PC-3 (cell line): Measurements from ENCODE around the gene STX2. TPM values are rescaled to one million over a fixed set of nuclear protein-coding genes. Genes with fewer than 3 reads are reported as not detected.
A peak's percentile ranks its signal among the peaks of the same experiment; 100 is the strongest.

Source experiments
- ATAC-seq: fragments of 200-7000 bp; cut with Tn5 transposase; 2 replicates; pipeline ENCODE4 v1.9.1; 2020; ENCODE audit warnings: mild to moderate bottlenecking, moderate library complexity
- BruUV-seq: library from RNA; stranded (reverse); fragments of 400-500 nt; replicated peaks from 2 replicates; lab custom pipeline; 2021; lab: Mats Ljungman, UMichigan
- CTCF ChIA-PET: fragments of 300-600 bp; sonication (Branson Sonifier 250); formaldehyde crosslinking; loops from one replicate; lab custom pipeline; 2022; ENCODE audit warnings: antibody characterized with exemption; lab: Charles Lee
- POLR2A ChIA-PET: fragments of 300-600 bp; sonication (Branson Sonifier 250); formaldehyde crosslinking; loops from one replicate; lab custom pipeline; 2022; ENCODE audit warnings: antibody characterized with exemption; ENCODE audit not compliant: unreplicated experiment; lab: Charles Lee
- DNase-seq: peaks from one replicate; pipeline ENCODE4 v3.0.0-alpha.2; 2015
- H2AFZ ChIP-seq: fragments of 300-600 bp; sonication (generic); 2 replicates; pipeline ENCODE4 v1.6.0; 2016; ENCODE audit warnings: antibody characterized with exemption, low read length
- H3F3A ChIP-seq: fragments of 300-600 bp; sonication (generic); one replicate; pipeline ENCODE4 v1.6.0; 2017; ENCODE audit warnings: antibody characterized with exemption, low read length, control low read depth, mild to moderate bottlenecking; ENCODE audit not compliant: unreplicated experiment
- H3K27ac ChIP-seq: fragments of 300-600 bp; sonication (generic); 2 replicates; pipeline ENCODE4 v1.5.1; 2016; ENCODE audit warnings: mild to moderate bottlenecking, low read length
- H3K27me3 ChIP-seq: fragments of 300-600 bp; sonication (generic); 2 replicates; pipeline ENCODE4 v1.6.1; 2016; ENCODE audit warnings: low read length, mixed read lengths
- H3K36me3 ChIP-seq: fragments of 300-600 bp; sonication (generic); 2 replicates; pipeline ENCODE4 v1.6.1; 2016; ENCODE audit warnings: low read depth, mixed run types, low read length, mixed read lengths
- H3K4me1 ChIP-seq: fragments of 300-600 bp; sonication (generic); 2 replicates; pipeline ENCODE4 v1.5.1; 2016; ENCODE audit warnings: low read length; ENCODE audit not compliant: insufficient read depth
- H3K4me2 ChIP-seq: fragments of 300-600 bp; sonication (generic); 2 replicates; pipeline ENCODE4 v1.6.0; 2016; ENCODE audit warnings: low read length
- H3K4me3 ChIP-seq: fragments of 300-600 bp; sonication (generic); 2 replicates; pipeline ENCODE4 v1.5.1; 2016; ENCODE audit warnings: mild to moderate bottlenecking, low read length, mixed read lengths
- H3K79me2 ChIP-seq: fragments of 300-600 bp; sonication (generic); 2 replicates; pipeline ENCODE4 v1.6.1; 2017; ENCODE audit warnings: low read length, mixed read lengths
- H3K9ac ChIP-seq: fragments of 300-600 bp; sonication (generic); 2 replicates; pipeline ENCODE4 v1.6.0; 2016; ENCODE audit warnings: mild to moderate bottlenecking, low read length
- H3K9me2 ChIP-seq: fragments of 300-600 bp; sonication (generic); replicated peaks from 2 replicates; pipeline ENCODE4 v1.6.1; 2016; ENCODE audit warnings: mixed run types, low read length, mixed read lengths
- H3K9me3 ChIP-seq: fragments of 300-600 bp; sonication (generic); 2 replicates; pipeline ENCODE4 v1.6.1; 2016; ENCODE audit warnings: low read length, mixed read lengths
- H4K20me1 ChIP-seq: fragments of 300-600 bp; sonication (generic); 2 replicates; pipeline ENCODE4 v1.6.1; 2016; ENCODE audit warnings: low read length, mixed read lengths
- EZH2 ChIP-seq: fragments of 300-600 bp; sonication (generic); IDR thresholded peaks from one replicate; pipeline ENCODE4 v1.6.1; 2017; ENCODE audit warnings: antibody characterized with exemption, mild to moderate bottlenecking, low read length; ENCODE audit not compliant: unreplicated experiment
- EZH2phosphoT487 ChIP-seq: fragments of 300-600 bp; sonication (generic); IDR thresholded peaks from 2 replicates; pipeline ENCODE4 v1.6.1; 2018; ENCODE audit warnings: mild to moderate bottlenecking, antibody characterized with exemption, low read length, borderline replicate concordance
- intact Hi-C: fragments of 100-400 bp; cut with micrococcal nuclease; formaldehyde crosslinking; loops from 2 replicates; pipeline ENCODE4 v1.9.0; 2023
- total RNA-seq: library from RNA; depleted of rRNA; stranded (reverse); fragments of >200 nt; gene quantifications from 2 replicates; pipeline ENCODE4 v1.2.3, GENCODE V29; 2014
- TF ChIP-seq, protein P1 (sequence below): fragments of 300-600 bp; sonication (generic); conservative IDR thresholded peaks from 2 replicates; pipeline ENCODE4 v1.5.1; 2017; ENCODE audit warnings: antibody characterized with exemption, low read depth, mild to moderate bottlenecking, low read length

The STX2 gene
- total RNA-seq, 1 experiment from 2014 or later: 18.2 TPM

DNA sequence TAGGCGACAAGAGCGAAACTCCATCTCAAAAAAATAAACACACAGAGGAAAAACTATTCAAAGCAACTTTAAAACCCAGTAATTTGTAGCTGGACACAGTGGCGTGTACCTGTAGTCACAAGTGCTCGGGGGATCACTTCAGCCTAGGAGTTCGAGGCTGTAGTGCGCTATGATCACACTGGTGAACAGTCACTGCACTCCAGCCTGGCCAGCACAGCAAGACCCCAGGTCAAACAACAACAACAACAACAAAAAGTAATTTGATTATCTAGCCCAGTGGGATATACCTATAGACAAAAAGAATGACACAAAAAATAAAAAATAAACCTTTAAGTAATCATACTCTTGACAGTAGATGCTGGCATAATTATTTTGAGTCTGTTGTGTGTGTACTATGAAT, 29.3 kb downstream of the STX2 start:
- Histone ChIP-seq H2AFZ (no peak overlapping the region), H3K9ac (no peak overlapping the region), H3F3A (no peaks in the 10 kb centered on the region), H3K4me2 (no peak overlapping the region), H4K20me1 (no peaks in the 10 kb centered on the region), H3K36me3 (peaks cover 7% of the 10 kb centered on the region; the same call in 1 of the 2 replicates), H3K79me2 (no peaks in the 10 kb centered on the region), H3K9me2 (no peaks in the 10 kb centered on the region), H3K4me3 (no peak overlapping the region), H3K9me3 (no peaks in the 10 kb centered on the region), H3K4me1 (peaks cover 17% of the 10 kb centered on the region), H3K27me3 (no peaks in the 10 kb centered on the region), H3K27ac (no peak overlapping the region)
- intact Hi-C loops: no loop called here
- TF ChIP-seq, protein P1, sequence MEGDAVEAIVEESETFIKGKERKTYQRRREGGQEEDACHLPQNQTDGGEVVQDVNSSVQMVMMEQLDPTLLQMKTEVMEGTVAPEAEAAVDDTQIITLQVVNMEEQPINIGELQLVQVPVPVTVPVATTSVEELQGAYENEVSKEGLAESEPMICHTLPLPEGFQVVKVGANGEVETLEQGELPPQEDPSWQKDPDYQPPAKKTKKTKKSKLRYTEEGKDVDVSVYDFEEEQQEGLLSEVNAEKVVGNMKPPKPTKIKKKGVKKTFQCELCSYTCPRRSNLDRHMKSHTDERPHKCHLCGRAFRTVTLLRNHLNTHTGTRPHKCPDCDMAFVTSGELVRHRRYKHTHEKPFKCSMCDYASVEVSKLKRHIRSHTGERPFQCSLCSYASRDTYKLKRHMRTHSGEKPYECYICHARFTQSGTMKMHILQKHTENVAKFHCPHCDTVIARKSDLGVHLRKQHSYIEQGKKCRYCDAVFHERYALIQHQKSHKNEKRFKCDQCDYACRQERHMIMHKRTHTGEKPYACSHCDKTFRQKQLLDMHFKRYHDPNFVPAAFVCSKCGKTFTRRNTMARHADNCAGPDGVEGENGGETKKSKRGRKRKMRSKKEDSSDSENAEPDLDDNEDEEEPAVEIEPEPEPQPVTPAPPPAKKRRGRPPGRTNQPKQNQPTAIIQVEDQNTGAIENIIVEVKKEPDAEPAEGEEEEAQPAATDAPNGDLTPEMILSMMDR: no peak
- no peak for TF ChIP-seq EZH2
- no TSS peak for BruUV-seq
- DNase-seq (no peak), ATAC-seq (no peak)
- ChIA-PET CTCF (no interaction called here), POLR2A (no interaction called here)

DNA sequence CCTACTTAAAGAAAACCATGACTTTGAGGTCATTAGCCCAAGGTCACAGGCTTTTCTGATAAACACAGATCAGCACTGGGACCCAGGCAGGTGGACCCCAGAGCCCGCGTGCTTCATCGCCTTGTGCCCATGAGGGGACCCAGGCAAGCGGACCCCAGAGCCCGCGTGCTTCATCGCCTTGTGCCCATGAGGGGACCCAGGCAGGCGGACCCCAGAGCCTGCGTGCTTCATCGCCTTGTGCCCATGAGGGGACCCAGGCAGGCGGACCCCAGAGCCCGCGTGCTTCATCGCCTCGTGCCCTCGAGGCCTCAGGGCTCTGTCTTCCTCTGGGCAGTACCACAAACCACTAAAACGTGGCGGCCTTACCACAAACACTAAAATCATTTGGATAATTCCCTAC, 31.7 kb downstream of the STX2 start:
- H3K4me2 ChIP-seq: 0 out of 2 replicates have a peak overlapping the region, but pooled peaks have one; percentile 43
- ATAC-seq (no peak), DNase-seq (no peak)
- no peaks in the 10 kb centered on the region for H4K20me1 ChIP-seq
- H3K9me2 ChIP-seq: no peaks in the 10 kb centered on the region
- no peaks in the 10 kb centered on the region for H3K79me2 ChIP-seq
- no TSS peak for BruUV-seq
- no peak overlapping the region for H3K9ac ChIP-seq
- no peaks in the 10 kb centered on the region for H3K27me3 ChIP-seq
- H3K36me3 ChIP-seq: peaks cover 7% of the 10 kb centered on the region; the same call in 1 of the 2 replicates
- CTCF ChIA-PET: no interaction called here
- no peaks in the 10 kb centered on the region for H3K9me3 ChIP-seq
- no peak overlapping the region for H3K4me3 ChIP-seq
- no peak overlapping the region for H2AFZ ChIP-seq
- POLR2A ChIA-PET: no interaction called here
- intact Hi-C loops: no loop called here
- no peaks in the 10 kb centered on the region for H3F3A ChIP-seq
- TF ChIP-seq EZH2phosphoT487 (no peak), EZH2 (no peak)
- TF ChIP-seq, protein P1: no peak
- H3K4me1 ChIP-seq: peaks cover 17% of the 10 kb centered on the region
- H3K27ac ChIP-seq: no peak overlapping the region

DNA sequence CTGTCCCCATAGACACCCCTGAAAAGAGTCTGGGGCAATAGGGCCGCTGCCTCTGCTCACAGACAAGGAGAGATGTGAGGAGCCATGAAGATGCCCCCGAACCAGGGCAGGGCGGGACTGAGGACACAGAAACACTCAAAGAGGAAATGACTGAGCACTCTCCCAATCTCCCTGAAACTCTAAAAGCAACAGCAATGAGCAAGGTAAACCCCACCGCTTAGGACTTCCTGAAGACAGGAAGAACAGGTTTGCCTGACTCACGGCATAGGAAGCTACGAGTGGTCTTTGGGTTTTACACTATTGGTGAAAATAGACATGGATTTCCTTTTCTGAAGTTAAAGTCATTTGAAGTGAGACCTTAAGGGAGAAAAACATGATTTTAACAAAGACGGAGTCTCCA, 32.5 kb downstream of the STX2 start:
- peak overlapping the region; percentile 57 for H3K27ac ChIP-seq
- peak overlapping the region; percentile 43 for H3K4me2 ChIP-seq
- H3F3A ChIP-seq: no peaks in the 10 kb centered on the region
- no peaks in the 10 kb centered on the region for H3K9me2 ChIP-seq
- no peak overlapping the region; the same call in 1 of the 2 replicates for H3K9ac ChIP-seq
- H3K4me1 ChIP-seq: peaks cover 17% of the 10 kb centered on the region
- intact Hi-C loops: no loop called here
- no peaks in the 10 kb centered on the region for H4K20me1 ChIP-seq
- H2AFZ ChIP-seq: peak overlapping the region; percentile 51
- ChIA-PET POLR2A (no interaction called here), CTCF (no interaction called here)
- TF ChIP-seq EZH2phosphoT487: no peak
- no peak for TF ChIP-seq EZH2
- TF ChIP-seq, protein P1: no peak
- H3K27me3 ChIP-seq: no peaks in the 10 kb centered on the region
- BruUV-seq: no TSS peak
- H3K9me3 ChIP-seq: no peaks in the 10 kb centered on the region
- ATAC-seq: peak; percentile 84
- peaks cover 7% of the 10 kb centered on the region; the same call in 1 of the 2 replicates for H3K36me3 ChIP-seq
- no peak overlapping the region for H3K4me3 ChIP-seq
- H3K79me2 ChIP-seq: no peaks in the 10 kb centered on the region
- peak; percentile 97 for DNase-seq
